Inferior parietal cortex (tissue), 1 donor: ENCODE results near the gene LILRB4.
"Not testable (repeated sequence)": the region's sequence is repeated elsewhere in the genome, so short reads cannot be mapped to it uniquely, and the experiment has no call there.

Experiments
- DNase-seq: peaks from one replicate; pipeline ENCODE4 v3.0.0-alpha.2; 2016; ENCODE audit errors: extremely low spot score

LILRB4 gene

GRCh38 chr19:54662730-54663129 lies at the start of gene LILRB4:
Gene LILRB4, plus strand, starts transcription at chr19:54662985. Its CDS starts 49 bp downstream, at chr19:54663034.
- DNase-seq = no peak

GRCh38 chr19:54614726-54615125 lies 48.1 kb upstream of the LILRB4 start:
- no peak for DNase-seq

GRCh38 chr19:54616057-54616456 lies 46.7 kb upstream of the LILRB4 start:
- no peak for DNase-seq

GRCh38 chr19:54616821-54617560 lies 45.8 kb upstream of the LILRB4 start:
- no peak for DNase-seq

GRCh38 chr19:54620464-54620863 lies 42.3 kb upstream of the LILRB4 start:
- no peak for DNase-seq

GRCh38 chr19:54622431-54622830 lies 40.4 kb upstream of the LILRB4 start:
- no peak for DNase-seq

GRCh38 chr19:54624234-54624633 lies 38.6 kb upstream of the LILRB4 start:
- DNase-seq = not testable (repeated sequence)

GRCh38 chr19:54624934-54625730 lies 37.7 kb upstream of the LILRB4 start:
- not testable (repeated sequence) for DNase-seq

- no peak for DNase-seq
These were observed 36.0 kb upstream of the LILRB4 start for GRCh38 chr19:54626757-54627156.

- DNase-seq = not testable (repeated sequence)
These were observed 34.9 kb upstream of the LILRB4 start for GRCh38 chr19:54627912-54628311.

- not testable (repeated sequence) for DNase-seq
These were observed 32.5 kb upstream of the LILRB4 start, which contains the start of gene LILRB1 for GRCh38 chr19:54630262-54630661. Gene LILRB1, plus strand, starts transcription at chr19:54630484. Its CDS starts 590 bp downstream, at chr19:54631074.

- DNase-seq = no peak
These were observed 32.0 kb upstream of the LILRB4 start for GRCh38 chr19:54630782-54631181.

GRCh38 chr19:54631489-54632337 lies 31.1 kb upstream of the LILRB4 start:
- DNase-seq = not testable (repeated sequence)

GRCh38 chr19:54632517-54632916 lies 30.3 kb upstream of the LILRB4 start:
- DNase-seq = not testable (repeated sequence)

GRCh38 chr19:54633401-54633800 lies 29.4 kb upstream of the LILRB4 start:
- no peak for DNase-seq

- DNase-seq = not testable (repeated sequence)
These were observed 26.7 kb upstream of the LILRB4 start for GRCh38 chr19:54636081-54636480.

GRCh38 chr19:54638683-54639082 lies 24.1 kb upstream of the LILRB4 start:
- DNase-seq = no peak

GRCh38 chr19:54642953-54643352 lies 19.8 kb upstream of the LILRB4 start:
- not testable (repeated sequence) for DNase-seq

- not testable (repeated sequence) for DNase-seq
These were observed 19.2 kb upstream of the LILRB4 start for GRCh38 chr19:54643583-54643982.

- no peak for DNase-seq
These were observed 18.7 kb upstream of the LILRB4 start for GRCh38 chr19:54644056-54644455.

GRCh38 chr19:54646331-54646841 lies 16.4 kb upstream of the LILRB4 start:
- no peak for DNase-seq

- no peak for DNase-seq
These were observed 14.7 kb upstream of the LILRB4 start for GRCh38 chr19:54648129-54648528.
